HepG2 (cell line): Measurements from ENCODE around the gene WAS. TPM values are rescaled to one million over a fixed set of nuclear protein-coding genes. Genes with fewer than 3 reads are reported as not detected.

Experiments used
- BRF2 ChIP-seq: sonication (generic); formaldehyde crosslinking; IDR thresholded peaks from 2 replicates; pipeline ENCODE4 v1.8.1; 2022; ENCODE audit warnings: mild to moderate bottlenecking, missing genetic modification reagents
- CBX5 ChIP-seq: sonication (generic); formaldehyde crosslinking; IDR thresholded peaks from 2 replicates; pipeline ENCODE4 v1.4.0; 2020; ENCODE audit warnings: missing genetic modification reagents, borderline replicate concordance
- CEBPG ChIP-seq: IDR thresholded peaks from 2 replicates; pipeline ENCODE4 v1.6.1; 2016
- DMAP1 ChIP-seq: IDR thresholded peaks from 2 replicates; pipeline ENCODE4 v1.6.1; 2016
- ELF1 ChIP-seq: sonication (generic); formaldehyde crosslinking; IDR thresholded peaks from 2 replicates; pipeline ENCODE4 v1.4.0; 2020; ENCODE audit warnings: missing genetic modification reagents
- HNRNPL ChIP-seq: fragments of 200-400 bp; formaldehyde crosslinking; IDR thresholded peaks from 2 replicates; pipeline ENCODE4 v1.6.1; 2017; ENCODE audit warnings: mild to moderate bottlenecking, low read depth, low read length
- KDM1A ChIP-seq: IDR thresholded peaks from 2 replicates; pipeline ENCODE4 v1.6.1; 2016; ENCODE audit warnings: missing compliant biosample characterization
- KLF12 ChIP-seq: sonication (generic); formaldehyde crosslinking; IDR thresholded peaks from 2 replicates; pipeline ENCODE4 v1.4.0; 2020; ENCODE audit warnings: missing genetic modification reagents, borderline replicate concordance
- LCORL ChIP-seq, 2 experiments: fragments of 450-650 bp in 1 of 2; sonication (generic) in 1 of 2; formaldehyde crosslinking in 1 of 2; IDR thresholded peaks; 2 replicates each; pipeline versions ENCODE4 v1.5.0 to v1.6.1; 2017 to 2020; ENCODE audit warnings: antibody characterized with exemption in 1 of 2, missing genetic modification reagents in 1 of 2
- NFE2L1 ChIP-seq: sonication (generic); formaldehyde crosslinking; IDR thresholded peaks from 2 replicates; pipeline ENCODE4 v1.4.0; 2020; ENCODE audit warnings: missing genetic modification reagents, mild to moderate bottlenecking, borderline replicate concordance
- PAF1 ChIP-seq: IDR thresholded peaks from 2 replicates; pipeline ENCODE4 v1.6.1; 2016; ENCODE audit warnings: missing genetic modification reagents, missing compliant biosample characterization
- POLR2AphosphoS5 ChIP-seq: IDR thresholded peaks from 2 replicates; pipeline ENCODE4 v1.6.1; 2012; ENCODE audit warnings: low read depth, low read length
- POLR2G ChIP-seq: fragments of 200-400 bp; formaldehyde crosslinking; IDR thresholded peaks from 2 replicates; pipeline ENCODE4 v1.6.1; 2018; ENCODE audit warnings: mild to moderate bottlenecking, low read depth, low read length, moderate library complexity
- RBFOX2 ChIP-seq: fragments of 200-400 bp; formaldehyde crosslinking; IDR thresholded peaks from 2 replicates; pipeline ENCODE4 v1.6.1; 2017; ENCODE audit warnings: low read depth, mild to moderate bottlenecking, low read length
- SALL2 ChIP-seq: sonication (generic); formaldehyde crosslinking; IDR thresholded peaks from 2 replicates; pipeline ENCODE4 v1.8.1; 2023; ENCODE audit warnings: mild to moderate bottlenecking, missing genetic modification reagents, inconsistent platforms
- SETDB1 ChIP-seq: sonication (generic); formaldehyde crosslinking; IDR thresholded peaks from 2 replicates; pipeline ENCODE4 v1.5.1; 2020; ENCODE audit warnings: missing genetic modification reagents, mild to moderate bottlenecking, borderline replicate concordance
- SIN3B ChIP-seq: fragments of 150-350 bp; IDR thresholded peaks from 2 replicates; pipeline ENCODE4 v1.6.1; 2014; ENCODE audit warnings: low read length
- SRSF1 ChIP-seq: fragments of 200-400 bp; formaldehyde crosslinking; optimal IDR thresholded peaks from 2 replicates; pipeline ENCODE3; 2017; ENCODE audit warnings: mild to moderate bottlenecking, low read depth, low read length, moderate library complexity
- TARDBP ChIP-seq: sonication (generic); formaldehyde crosslinking; IDR thresholded peaks from 2 replicates; pipeline ENCODE4 v1.8.0; 2022; ENCODE audit warnings: mild to moderate bottlenecking, missing genetic modification reagents
- TFDP1 ChIP-seq: IDR thresholded peaks from 2 replicates; pipeline ENCODE4 v1.6.1; 2016; ENCODE audit warnings: missing compliant biosample characterization, missing genetic modification reagents, borderline replicate concordance
- ZBTB21 ChIP-seq: sonication (generic); formaldehyde crosslinking; IDR thresholded peaks from 2 replicates; pipeline ENCODE4 v1.4.0; 2020; ENCODE audit warnings: missing genetic modification reagents
- ZBTB3 ChIP-seq: sonication (generic); formaldehyde crosslinking; IDR thresholded peaks from 2 replicates; pipeline ENCODE4 v1.4.0; 2020; ENCODE audit warnings: low read depth, mild to moderate bottlenecking, moderate library complexity, missing genetic modification reagents, borderline replicate concordance
- ZEB1 ChIP-seq: IDR thresholded peaks from 2 replicates; pipeline ENCODE4 v1.6.1; 2012; ENCODE audit warnings: mild to moderate bottlenecking, low read depth, inconsistent platforms; ENCODE audit not compliant: insufficient replicate concordance
- ZNF12 ChIP-seq: sonication (generic); formaldehyde crosslinking; IDR thresholded peaks from 2 replicates; pipeline ENCODE4 v1.5.0; 2020; ENCODE audit warnings: missing genetic modification reagents
- ZNF724P ChIP-seq: sonication (generic); formaldehyde crosslinking; IDR thresholded peaks from 2 replicates; pipeline ENCODE4 v1.8.0; 2022; ENCODE audit warnings: missing genetic modification reagents, borderline replicate concordance
- ZNF770 ChIP-seq: sonication (generic); formaldehyde crosslinking; IDR thresholded peaks from 2 replicates; pipeline ENCODE4 v1.5.0; 2020; ENCODE audit warnings: mild to moderate bottlenecking, missing genetic modification reagents
- ZZZ3 ChIP-seq: sonication (generic); formaldehyde crosslinking; IDR thresholded peaks from 2 replicates; pipeline ENCODE4 v1.4.0; 2020; ENCODE audit warnings: missing genetic modification reagents, mild to moderate bottlenecking, borderline replicate concordance
- polyA plus RNA-seq, 8 experiments: library from polyadenylated mRNA; depleted of rRNA in 3 of 8; stranded (reverse) in 7 of 8; unstranded in 1 of 8; fragments of >200 nt; fragmentation: Illumina TruSeq in 4 of 8; extraction: Trizol in 4 of 8; gene quantifications; 2 replicates each; pipeline versions ENCODE4 v1.2.1 to v1.2.3, GENCODE V29; 2011 to 2016; ENCODE audit warnings: low read depth in 4 of 8, missing spikeins in 1 of 8, mixed read lengths in 1 of 8; ENCODE audit not compliant: insufficient read depth in 1 of 8
- total RNA-seq, 5 experiments: library from RNA; depleted of rRNA; stranded (reverse); fragments of >200 nt; fragmentation: Illumina TruSeq; extraction: Trizol; gene quantifications; 2 replicates each; pipeline ENCODE4 v1.2.3, GENCODE V29; 2016; ENCODE audit warnings: low read depth in 1 of 5

WAS gene
- total and polyA plus RNA-seq, 2 of the 13 experiments (the other 11 are each of a cell fraction or from before 2014, with no cell fraction given): 0.11 TPM; not detected in 1

GRCh38 chrX:48676106-48676892, 7.3 kb upstream of the WAS start (continued):
- TF ChIP-seq SETDB1 (no peak), DMAP1 (CRISPR knock-in tag) (peak; percentile 45; the same call in 1 of the 2 replicates), SALL2 (CRISPR knock-in tag) (no peak), ZNF12 (CRISPR knock-in tag) (no peak), TARDBP (CRISPR knock-in tag) (peak; percentile 47; the same call in 1 of the 2 replicates), HNRNPL (no peak; the same call in 1 of the 2 replicates), ZBTB3 (CRISPR knock-in tag) (no peak), CEBPG (CRISPR knock-in tag) (no peak), ZNF770 (CRISPR knock-in tag) (no peak), TFDP1 (CRISPR knock-in tag) (peak; percentile 61; the same call in 1 of the 2 replicates), ZNF724P (no peak; the same call in 1 of the 2 replicates), POLR2G (peak; percentile 87), RBFOX2 (peak; percentile 96), CBX5 (CRISPR knock-in tag) (no peak), KDM1A (no peak), ELF1 (CRISPR knock-in tag) (peak; percentile 78), SIN3B (no peak), PAF1 (CRISPR knock-in tag) (no peak), ZBTB21 (CRISPR knock-in tag) (no peak), ZZZ3 (CRISPR knock-in tag) (no peak), NFE2L1 (CRISPR knock-in tag) (no peak), BRF2 (CRISPR knock-in tag) (0 out of 2 replicates have a peak, but pooled peaks have one; percentile 12), POLR2AphosphoS5 (peak; percentile 84), LCORL (IDR thresholded peaks at IDR 0.05) (no peak), LCORL (CRISPR knock-in tag; IDR thresholded peaks at IDR 0.05) (0 out of 2 replicates have a peak, but pooled peaks have one; percentile 35), KLF12 (CRISPR knock-in tag) (no peak), SRSF1 (peak; percentile 39), ZEB1 (no peak)
